IMR-90 (cell line): ENCODE data around the gene STING1.

Source experiments
- BHLHE40 ChIP-seq: fragments of 150-350 bp; IDR thresholded peaks from 2 replicates; pipeline ENCODE4 v1.6.1; 2016; ENCODE audit warnings: mild to moderate bottlenecking, low read depth, low read length
- CEBPB ChIP-seq: IDR thresholded peaks from 2 replicates; pipeline ENCODE4 v1.6.1; 2012; ENCODE audit warnings: low read depth, low read length, improper control_type of control experiment
- CHD1 ChIP-seq: IDR thresholded peaks from 2 replicates; pipeline ENCODE4 v1.6.1; 2012; ENCODE audit warnings: low read depth, low read length, improper control_type of control experiment
- CTCF ChIP-seq: conservative IDR thresholded peaks from 2 replicates; pipeline ENCODE4 v1.5.1; 2012; ENCODE audit warnings: mild to moderate bottlenecking, low read depth, low read length, improper control_type of control experiment
- FOS ChIP-seq: fragments of 150-350 bp; IDR thresholded peaks from 2 replicates; pipeline ENCODE4 v1.6.1; 2016; ENCODE audit warnings: low read depth, low read length
- MAFK ChIP-seq: IDR thresholded peaks from 2 replicates; pipeline ENCODE4 v1.6.1; 2012; ENCODE audit warnings: low read depth, low read length, improper control_type of control experiment
- MXI1 ChIP-seq: IDR thresholded peaks from 2 replicates; pipeline ENCODE4 v1.6.1; 2012; ENCODE audit warnings: low read depth, mild to moderate bottlenecking, low read length, moderate library complexity, borderline replicate concordance
- POLR2A ChIP-seq: IDR thresholded peaks from 2 replicates; pipeline ENCODE4 v1.6.1; 2012; ENCODE audit warnings: mild to moderate bottlenecking, low read depth, low read length
- RAD21 ChIP-seq: IDR thresholded peaks from 2 replicates; pipeline ENCODE4 v1.6.1; 2012; ENCODE audit warnings: low read length, improper control_type of control experiment
- RCOR1 ChIP-seq: IDR thresholded peaks from 2 replicates; pipeline ENCODE4 v1.6.1; 2012; ENCODE audit warnings: mild to moderate bottlenecking, low read length, improper control_type of control experiment; ENCODE audit not compliant: insufficient replicate concordance
- RFX5 ChIP-seq: IDR thresholded peaks from 2 replicates; pipeline ENCODE4 v1.8.0; 2012; ENCODE audit warnings: low read depth, mild to moderate bottlenecking, low read length, moderate library complexity
- SMC3 ChIP-seq: fragments of 150-350 bp; IDR thresholded peaks from 2 replicates; pipeline ENCODE4 v1.6.1; 2016; ENCODE audit warnings: low read depth, mild to moderate bottlenecking, antibody characterized with exemption, low read length, moderate library complexity
- USF2 ChIP-seq: fragments of 150-350 bp; IDR thresholded peaks from 2 replicates; pipeline ENCODE4 v1.6.1; 2017; ENCODE audit warnings: mild to moderate bottlenecking, antibody characterized with exemption, low read length, low read depth

- no peak for TF ChIP-seq BHLHE40
- TF ChIP-seq CTCF, result no peak
- TF ChIP-seq CHD1, result no peak
- TF ChIP-seq POLR2A, result no peak
- TF ChIP-seq CEBPB, result no peak
- TF ChIP-seq RFX5, result no peak
- no peak for TF ChIP-seq RAD21
- no peak for TF ChIP-seq MAFK
- no peak for TF ChIP-seq RCOR1
- no peak for TF ChIP-seq MXI1
- TF ChIP-seq FOS, result no peak
- TF ChIP-seq SMC3, result no peak
- TF ChIP-seq USF2, result no peak
Observed at GRCh38 chr5:139438707-139439012, 43.9 kb downstream of the STING1 start.
